ENCODE results near the gene NPW.

Gene NPW

DNA sequence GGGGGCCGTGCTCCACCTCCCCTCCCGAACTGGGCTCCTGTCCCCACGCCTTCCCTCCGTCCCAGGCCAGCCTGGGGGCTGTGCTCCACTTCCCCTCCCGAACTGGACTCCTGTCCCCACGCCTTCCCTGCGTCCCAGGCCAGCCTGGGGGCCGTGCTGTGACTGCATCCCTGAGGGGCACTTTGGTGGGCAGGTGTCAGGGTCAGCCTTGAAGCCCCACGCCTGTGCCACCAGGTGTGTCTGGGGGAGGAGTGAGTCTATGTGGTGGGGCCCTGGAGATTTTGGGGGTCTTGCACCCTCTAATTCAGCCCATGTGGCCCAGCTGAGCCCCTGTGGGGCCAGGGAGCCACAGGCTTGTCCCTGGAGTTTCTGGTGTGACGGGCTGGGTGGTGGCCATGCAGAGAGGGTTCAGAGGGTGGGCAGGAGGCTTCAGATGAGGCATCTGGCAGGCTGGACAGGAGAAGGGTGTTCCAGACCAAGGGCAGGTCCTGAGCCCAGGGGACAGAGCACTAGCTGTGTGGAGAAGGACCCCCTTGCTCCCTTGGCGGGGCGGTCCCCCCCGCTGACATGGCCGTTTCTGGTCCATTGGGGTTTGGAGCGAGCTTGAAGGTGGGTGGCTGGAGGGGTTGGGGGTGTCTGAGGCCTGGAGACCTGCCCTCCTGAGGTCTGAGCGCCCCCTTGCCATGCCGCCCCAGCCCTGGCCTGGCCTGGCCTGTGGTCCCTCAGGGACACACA is 15.3 kb downstream of the NPW start:
- no peak for FAIRE-seq
- TF ChIP-seq TAF1 (IDR thresholded peaks at IDR 0.05; ENCODE audit: borderline replicate concordance, low read depth, low read length): no peak
- no peak for TF ChIP-seq POLR2AphosphoS5 (IDR thresholded peaks at IDR 0.05; ENCODE audit: low read depth, low read length)
- TF ChIP-seq POLR2A (IDR thresholded peaks at IDR 0.05; ENCODE audit: low read depth, low read length): no peak

GRCh38 chr16:2035431-2036199 is 16.0 kb downstream of the NPW start:
- TF ChIP-seq POLR2A (IDR thresholded peaks at IDR 0.05; ENCODE audit: low read depth, low read length) (no peak), TAF1 (IDR thresholded peaks at IDR 0.05; ENCODE audit: borderline replicate concordance, low read depth, low read length) (no peak), POLR2AphosphoS5 (IDR thresholded peaks at IDR 0.05; ENCODE audit: low read depth, low read length) (no peak)
- FAIRE-seq (no peak), DNase-seq (ENCODE audit: insufficient read length) (no peak)

More for the DNA sequence above, 15.3 kb downstream of the NPW start:
- DNase-seq (ENCODE audit: insufficient read length): no peak

DNA sequence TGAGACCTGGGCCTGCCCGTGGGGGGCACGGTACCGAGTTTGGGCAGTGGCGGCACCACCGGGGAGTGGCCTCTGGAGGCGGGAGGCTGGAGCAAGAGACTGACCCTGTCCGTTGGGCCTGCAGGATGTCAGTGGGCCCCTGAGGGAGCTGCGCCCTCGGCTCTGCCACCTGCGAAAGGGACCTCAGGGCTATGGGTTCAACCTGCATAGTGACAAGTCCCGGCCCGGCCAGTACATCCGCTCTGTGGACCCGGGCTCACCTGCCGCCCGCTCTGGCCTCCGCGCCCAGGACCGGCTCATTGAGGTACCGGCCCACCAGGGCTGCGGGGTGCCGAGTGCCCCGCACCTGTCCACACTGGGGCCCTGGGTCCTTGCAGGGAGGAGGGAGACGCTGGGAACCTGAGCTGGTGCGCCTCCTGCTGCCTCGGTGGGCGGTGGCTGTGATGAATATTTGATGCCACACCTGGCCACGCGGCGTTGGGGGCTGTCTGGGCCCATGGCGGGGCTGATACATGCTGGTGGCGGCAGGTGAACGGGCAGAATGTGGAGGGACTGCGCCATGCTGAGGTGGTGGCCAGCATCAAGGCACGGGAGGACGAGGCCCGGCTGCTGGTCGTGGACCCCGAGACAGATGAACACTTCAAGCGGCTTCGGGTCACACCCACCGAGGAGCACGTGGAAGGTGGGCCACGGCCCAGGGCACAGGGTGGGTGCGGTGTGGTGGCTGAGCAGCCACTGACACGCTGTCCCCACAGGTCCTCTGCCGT is 16.8 kb downstream of the NPW start:
- TF ChIP-seq POLR2AphosphoS5 (IDR thresholded peaks at IDR 0.05; ENCODE audit: low read depth, low read length): no peak
- no peak for TF ChIP-seq TAF1 (IDR thresholded peaks at IDR 0.05; ENCODE audit: borderline replicate concordance, low read depth, low read length)
- TF ChIP-seq POLR2A (IDR thresholded peaks at IDR 0.05; ENCODE audit: low read depth, low read length): no peak
- DNase-seq (ENCODE audit: insufficient read length): no peak
- FAIRE-seq: no peak

- TF ChIP-seq POLR2A (IDR thresholded peaks at IDR 0.05; ENCODE audit: low read depth, low read length) (no peak), POLR2AphosphoS5 (IDR thresholded peaks at IDR 0.05; ENCODE audit: low read depth, low read length) (no peak), TAF1 (IDR thresholded peaks at IDR 0.05; ENCODE audit: borderline replicate concordance, low read depth, low read length) (no peak)
- FAIRE-seq (no peak), DNase-seq (ENCODE audit: insufficient read length) (no peak)
Measured at GRCh38 chr16:2037115-2037514, 17.5 kb downstream of the NPW start.

DNA sequence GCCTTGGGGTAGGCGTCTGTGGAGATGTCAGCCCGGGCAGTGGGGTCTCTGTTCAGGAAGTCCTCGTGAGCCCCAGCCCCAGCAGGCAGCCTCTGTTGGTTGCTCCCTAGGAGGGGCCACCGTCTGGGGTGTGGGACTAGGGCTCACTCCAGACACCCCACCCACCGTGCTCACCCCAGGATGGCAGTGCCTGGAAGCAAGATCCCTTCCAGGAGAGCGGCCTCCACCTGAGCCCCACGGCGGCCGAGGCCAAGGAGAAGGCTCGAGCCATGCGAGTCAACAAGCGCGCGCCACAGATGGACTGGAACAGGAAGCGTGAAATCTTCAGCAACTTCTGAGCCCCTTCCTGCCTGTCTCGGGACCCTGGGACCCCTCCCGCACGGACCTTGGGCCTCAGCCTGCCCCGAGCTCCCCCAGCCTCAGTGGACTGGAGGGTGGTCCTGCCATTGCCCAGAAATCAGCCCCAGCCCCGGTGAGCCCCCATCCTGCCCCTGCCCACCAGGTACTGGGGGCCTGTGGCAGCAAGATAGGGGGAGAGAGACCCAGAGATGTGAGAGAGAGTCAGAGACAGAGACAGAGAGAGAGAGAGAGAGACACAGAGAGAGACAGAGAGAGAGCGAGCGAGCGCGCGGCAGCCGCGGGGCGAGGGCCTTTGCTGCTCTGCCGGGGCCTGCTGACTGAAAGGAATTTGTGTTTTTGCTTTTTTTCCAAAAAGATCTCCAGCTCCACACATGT is 18.2 kb downstream of the NPW start:
- FAIRE-seq (no peak), DNase-seq (ENCODE audit: insufficient read length) (no peak)
- TF ChIP-seq POLR2AphosphoS5 (IDR thresholded peaks at IDR 0.05; ENCODE audit: low read depth, low read length) (no peak), TAF1 (IDR thresholded peaks at IDR 0.05; ENCODE audit: borderline replicate concordance, low read depth, low read length) (no peak), POLR2A (IDR thresholded peaks at IDR 0.05; ENCODE audit: low read depth, low read length) (no peak)

DNA sequence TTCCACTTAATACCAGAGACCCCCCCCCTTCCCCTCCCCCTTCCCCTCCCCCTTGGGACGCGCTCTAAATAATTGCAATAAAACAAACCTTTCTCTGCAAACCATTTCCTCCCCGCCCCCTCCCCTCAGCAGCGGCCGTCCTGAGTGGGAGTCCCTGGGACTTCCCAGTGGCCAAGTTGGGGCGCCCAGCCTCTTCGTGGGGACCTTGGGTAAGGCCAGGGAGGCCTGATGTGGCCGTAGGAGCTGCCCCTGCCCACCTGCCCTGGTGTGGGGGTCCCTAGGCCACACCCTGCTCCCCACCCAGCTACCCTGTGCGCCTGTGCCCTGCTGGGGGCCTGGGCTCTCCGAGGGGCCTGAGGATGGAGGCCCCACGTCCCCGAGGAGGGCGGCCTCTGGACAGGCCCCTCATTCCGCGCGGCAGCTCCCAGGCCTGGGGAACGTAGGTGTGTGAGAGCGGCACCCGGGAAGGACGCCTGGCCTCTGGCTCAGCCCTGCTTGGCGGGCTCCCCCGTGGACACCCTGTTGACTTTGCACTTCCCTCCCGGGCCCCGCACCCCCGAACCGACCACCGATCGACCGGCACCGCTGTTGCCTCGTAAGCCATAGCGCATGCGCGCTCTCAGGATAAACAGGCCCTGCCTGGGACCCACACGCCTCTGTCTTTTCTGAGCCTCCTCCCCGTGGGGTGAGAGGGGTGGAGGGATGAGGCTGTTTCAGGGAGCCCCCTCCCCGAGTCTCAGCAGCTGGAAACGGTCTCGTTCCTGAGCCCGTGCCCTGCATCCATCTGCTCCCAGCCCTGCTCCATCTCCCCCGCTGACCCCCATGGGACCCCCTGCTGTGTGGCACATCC is 19.0 kb downstream of the NPW start:
- no peak for TF ChIP-seq POLR2AphosphoS5 (IDR thresholded peaks at IDR 0.05; ENCODE audit: low read depth, low read length)
- no peak for TF ChIP-seq TAF1 (IDR thresholded peaks at IDR 0.05; ENCODE audit: borderline replicate concordance, low read depth, low read length)
- TF ChIP-seq POLR2A (IDR thresholded peaks at IDR 0.05; ENCODE audit: low read depth, low read length): no peak
- FAIRE-seq (no peak), DNase-seq (ENCODE audit: insufficient read length) (no peak)

GRCh38 chr16:2039274-2040031 is 19.9 kb downstream of the NPW start:
- DNase-seq (ENCODE audit: insufficient read length) (no peak), FAIRE-seq (no peak)
- no peak for TF ChIP-seq POLR2A (IDR thresholded peaks at IDR 0.05; ENCODE audit: low read depth, low read length)
- no peak for TF ChIP-seq TAF1 (IDR thresholded peaks at IDR 0.05; ENCODE audit: borderline replicate concordance, low read depth, low read length)
- TF ChIP-seq POLR2AphosphoS5 (IDR thresholded peaks at IDR 0.05; ENCODE audit: low read depth, low read length): no peak

- TF ChIP-seq POLR2AphosphoS5 (IDR thresholded peaks at IDR 0.05; ENCODE audit: low read depth, low read length): no peak
- TF ChIP-seq POLR2A (IDR thresholded peaks at IDR 0.05; ENCODE audit: low read depth, low read length): no peak
- TF ChIP-seq TAF1 (IDR thresholded peaks at IDR 0.05; ENCODE audit: borderline replicate concordance, low read depth, low read length): no peak
- no peak for FAIRE-seq
- DNase-seq (ENCODE audit: insufficient read length): no peak
Measured at GRCh38 chr16:2040041-2040786, 20.6 kb downstream of the NPW start.
